Measurements from ENCODE around the gene GORAB. TPM values are rescaled to one million over a fixed set of nuclear protein-coding genes. Genes with fewer than 3 reads are reported as not detected.

Gene GORAB
- polyA plus RNA-seq, 3 donors from 2014 or later = 1.3 to 3.6 (median 2.6) TPM

Other genes with a start within 250 kb of the GORAB start
- gene PRRX1, start 132.0 kb downstream of the GORAB start, polyA plus RNA-seq = not detected